ENCODE measurements around the gene PLXNA4. TPM values are rescaled to one million over a fixed set of nuclear protein-coding genes. Genes with fewer than 3 reads are reported as not detected.
A peak's percentile ranks its signal among the peaks of the same experiment; 100 is the strongest.

PLXNA4 gene
- total RNA-seq, 4 donors from 2014 or later, result 1.1 to 2.8 (median 1.4) TPM

DNA sequence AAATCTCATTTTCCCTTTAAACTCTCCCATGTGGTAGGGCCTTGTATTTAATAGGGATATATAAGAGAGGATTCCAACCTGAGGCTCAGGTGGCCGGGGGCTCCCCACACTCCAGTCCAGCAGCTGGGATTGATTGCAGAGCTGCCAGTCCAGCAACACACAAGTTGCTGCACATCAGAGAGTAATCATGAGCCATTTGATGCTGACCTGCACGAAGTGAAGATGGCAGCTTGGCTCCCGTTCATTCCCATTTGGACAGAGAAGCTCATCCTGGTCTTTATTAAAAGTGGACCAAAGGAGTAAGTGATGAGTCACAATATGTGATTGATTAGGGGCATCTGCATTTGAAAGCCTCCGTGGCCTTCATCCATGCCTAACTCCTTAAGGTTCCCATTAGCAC lies 202.4 kb downstream of the PLXNA4 start:
- no peak for DNase-seq
- Histone ChIP-seq H3K27me3 (no peaks in the 10 kb centered on the region), H3K4me1 (peaks cover 20 to 40% (median 28%) of the 10 kb centered on the region in 4 donors), H3K36me3 (no peaks in the 10 kb centered on the region), H3K9me3 (no peaks in the 10 kb centered on the region), H3K4me3 (no peak overlapping the region), H3K27ac (no peak overlapping the region)
- TF ChIP-seq, protein P1, sequence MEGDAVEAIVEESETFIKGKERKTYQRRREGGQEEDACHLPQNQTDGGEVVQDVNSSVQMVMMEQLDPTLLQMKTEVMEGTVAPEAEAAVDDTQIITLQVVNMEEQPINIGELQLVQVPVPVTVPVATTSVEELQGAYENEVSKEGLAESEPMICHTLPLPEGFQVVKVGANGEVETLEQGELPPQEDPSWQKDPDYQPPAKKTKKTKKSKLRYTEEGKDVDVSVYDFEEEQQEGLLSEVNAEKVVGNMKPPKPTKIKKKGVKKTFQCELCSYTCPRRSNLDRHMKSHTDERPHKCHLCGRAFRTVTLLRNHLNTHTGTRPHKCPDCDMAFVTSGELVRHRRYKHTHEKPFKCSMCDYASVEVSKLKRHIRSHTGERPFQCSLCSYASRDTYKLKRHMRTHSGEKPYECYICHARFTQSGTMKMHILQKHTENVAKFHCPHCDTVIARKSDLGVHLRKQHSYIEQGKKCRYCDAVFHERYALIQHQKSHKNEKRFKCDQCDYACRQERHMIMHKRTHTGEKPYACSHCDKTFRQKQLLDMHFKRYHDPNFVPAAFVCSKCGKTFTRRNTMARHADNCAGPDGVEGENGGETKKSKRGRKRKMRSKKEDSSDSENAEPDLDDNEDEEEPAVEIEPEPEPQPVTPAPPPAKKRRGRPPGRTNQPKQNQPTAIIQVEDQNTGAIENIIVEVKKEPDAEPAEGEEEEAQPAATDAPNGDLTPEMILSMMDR (IDR thresholded peaks at IDR 0.05), result no peak
- TF ChIP-seq POLR2A (IDR thresholded peaks at IDR 0.05) (no peak), EP300 (IDR thresholded peaks at IDR 0.05; ENCODE audit: low read depth) (no peak), POLR2AphosphoS5 (IDR thresholded peaks at IDR 0.05) (no peak)
- 80% methylated on average over 1 to 4 of the region's 4 CpGs for WGBS, 2 donors (ENCODE audit: low coverage in 1 of 2)
- intact Hi-C loops (cut with DNase I; ENCODE audit: low total_unique reads) (no loop called here), in situ Hi-C loops (cut with MboI; ENCODE audit: low pct_ligation_motif_present in 1 of 4, low pct_unique_long_range_greater_than_20kb in 1 of 4, low sequenced_read_pairs in 3 of 4) (no loop called here)

DNA sequence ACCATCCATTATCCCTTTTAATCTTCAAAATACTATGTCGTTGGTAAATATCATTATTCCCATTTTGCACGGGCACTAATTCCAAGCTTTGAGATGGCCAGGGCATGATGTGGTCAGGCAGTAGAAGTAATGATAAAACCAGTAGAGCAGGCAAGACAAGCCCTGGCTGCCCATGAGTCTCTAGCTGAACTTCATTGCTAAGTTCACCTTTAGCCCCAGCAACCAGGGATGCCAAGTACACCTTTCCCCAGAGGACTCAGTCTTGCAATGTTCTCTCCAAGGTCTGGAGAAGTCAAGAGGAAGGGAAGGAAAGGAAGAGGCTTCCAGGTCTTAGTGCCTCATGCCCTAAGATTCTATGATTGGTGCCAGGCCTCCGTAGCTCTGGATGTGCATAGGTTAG lies 203.2 kb downstream of the PLXNA4 start:
- no peak for TF ChIP-seq POLR2AphosphoS5 (IDR thresholded peaks at IDR 0.05)
- TF ChIP-seq, protein P1 (IDR thresholded peaks at IDR 0.05), result no peak
- TF ChIP-seq POLR2A (IDR thresholded peaks at IDR 0.05), result no peak
- TF ChIP-seq EP300 (IDR thresholded peaks at IDR 0.05; ENCODE audit: low read depth), result no peak
- no peaks in the 10 kb centered on the region for H3K27me3 ChIP-seq
- peaks cover 20 to 43% (median 34%) of the 10 kb centered on the region in 4 donors for H3K4me1 ChIP-seq
- H3K9me3 ChIP-seq, result no peaks in the 10 kb centered on the region
- H3K36me3 ChIP-seq, result no peaks in the 10 kb centered on the region
- no peak for DNase-seq
- H3K27ac ChIP-seq, result no peak overlapping the region
- WGBS, 2 donors (ENCODE audit: low coverage in 1 of 2), result 54 to 64% methylated on average over 2 to 3 of the region's 3 CpGs
- in situ Hi-C loops (cut with MboI; ENCODE audit: low pct_ligation_motif_present in 1 of 4, low pct_unique_long_range_greater_than_20kb in 1 of 4, low sequenced_read_pairs in 3 of 4) (no loop called here), intact Hi-C loops (cut with DNase I; ENCODE audit: low total_unique reads) (no loop called here)
- H3K4me3 ChIP-seq, result no peak overlapping the region

DNA sequence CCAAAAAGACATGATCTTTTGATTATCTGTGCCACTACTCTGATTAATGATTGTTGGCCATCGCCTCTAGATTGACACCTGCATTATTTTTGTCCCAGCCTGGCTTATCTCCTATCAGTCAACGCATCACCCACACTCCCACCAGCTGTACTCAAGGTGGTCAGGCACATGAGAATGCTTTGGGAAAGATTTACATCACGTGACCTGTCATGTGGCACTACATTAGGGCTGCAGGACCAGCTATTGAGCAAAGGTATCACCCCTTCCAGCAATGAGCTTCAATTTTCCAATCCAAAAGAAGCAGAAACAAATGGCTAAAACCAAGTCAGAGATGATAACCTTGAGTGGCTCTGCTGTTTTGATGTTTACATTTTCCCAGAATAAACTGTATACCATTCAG lies 204.3 kb downstream of the PLXNA4 start:
- intact Hi-C loops (cut with DNase I; ENCODE audit: low total_unique reads), result no loop called here
- Histone ChIP-seq H3K4me3 (no peak overlapping the region), H3K27ac (no peak overlapping the region), H3K4me1 (peaks cover 16 to 38% (median 32%) of the 10 kb centered on the region in 4 donors), H3K9me3 (no peaks in the 10 kb centered on the region), H3K27me3 (no peaks in the 10 kb centered on the region), H3K36me3 (no peaks in the 10 kb centered on the region)
- DNase-seq, result no peak
- in situ Hi-C loops (cut with MboI; ENCODE audit: low pct_ligation_motif_present in 1 of 4, low pct_unique_long_range_greater_than_20kb in 1 of 4, low sequenced_read_pairs in 3 of 4), result no loop called here
- no peak for TF ChIP-seq EP300 (IDR thresholded peaks at IDR 0.05; ENCODE audit: low read depth)
- no peak for TF ChIP-seq POLR2AphosphoS5 (IDR thresholded peaks at IDR 0.05)
- TF ChIP-seq, protein P1 (IDR thresholded peaks at IDR 0.05), result no peak
- TF ChIP-seq POLR2A (IDR thresholded peaks at IDR 0.05), result no peak
- 83 to 84% methylated on average over 1 to 3 of the region's 3 CpGs for WGBS, 2 donors (ENCODE audit: low coverage in 1 of 2)

DNA sequence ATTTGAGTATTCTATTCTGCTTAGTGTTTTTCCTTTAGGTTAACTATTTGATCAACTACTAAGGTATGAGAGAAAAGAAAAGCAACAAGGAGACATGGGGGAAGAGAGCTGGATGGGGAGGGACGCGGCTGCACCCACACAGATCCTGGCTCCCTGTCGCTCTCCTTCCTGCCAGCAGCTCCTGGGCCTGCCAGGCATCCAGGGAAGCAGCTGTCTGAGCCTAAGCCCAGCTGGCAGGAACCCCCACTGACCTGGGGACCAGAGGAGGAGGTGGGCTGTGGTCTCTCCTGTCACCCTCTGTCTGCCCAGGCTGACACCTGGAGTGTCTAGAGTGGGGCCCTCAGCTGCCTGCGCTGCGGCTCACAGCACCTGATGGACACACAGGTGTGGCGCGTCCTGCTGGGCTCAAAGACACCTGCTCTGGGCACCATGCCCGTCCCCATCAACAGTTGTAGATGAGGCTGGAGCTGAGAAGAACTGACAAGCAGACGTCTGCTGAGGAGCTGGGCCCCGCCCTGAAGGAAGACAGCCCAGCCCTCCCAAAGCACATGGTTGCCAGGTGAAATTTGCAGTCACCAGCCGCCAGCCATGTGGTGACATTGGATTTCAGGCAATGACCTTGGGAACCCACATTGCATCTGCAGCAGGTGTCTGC lies 207.9 kb downstream of the PLXNA4 start:
- DNase-seq, result peak; percentile 59

More for the DNA sequence above, 207.9 kb downstream of the PLXNA4 start:
- intact Hi-C loops (cut with DNase I; ENCODE audit: low total_unique reads), result no loop called here
- H3K27ac ChIP-seq, result no peak overlapping the region
- H3K4me3 ChIP-seq, result no peak overlapping the region
- WGBS, 2 donors (ENCODE audit: low coverage in 1 of 2), result 58 to 90% methylated on average over 2 to 11 of the region's 11 CpGs
- TF ChIP-seq, protein P1 (IDR thresholded peaks at IDR 0.05), result no peak
- no peak for TF ChIP-seq EP300 (IDR thresholded peaks at IDR 0.05; ENCODE audit: low read depth)
- TF ChIP-seq POLR2AphosphoS5 (IDR thresholded peaks at IDR 0.05), result no peak
- TF ChIP-seq POLR2A (IDR thresholded peaks at IDR 0.05), result no peak
- in situ Hi-C loops (cut with MboI; ENCODE audit: low pct_ligation_motif_present in 1 of 4, low pct_unique_long_range_greater_than_20kb in 1 of 4, low sequenced_read_pairs in 3 of 4), result no loop called here
- no peaks in the 10 kb centered on the region for H3K9me3 ChIP-seq
- H3K4me1 ChIP-seq, result peaks cover 0 to 25% (median 9%) of the 10 kb centered on the region in 4 donors
- H3K27me3 ChIP-seq, result no peaks in the 10 kb centered on the region
- H3K36me3 ChIP-seq, result no peaks in the 10 kb centered on the region
